ENCODE measurements around the gene PCSK2. TPM values are rescaled to one million over a fixed set of nuclear protein-coding genes. Genes with fewer than 3 reads are reported as not detected.
A peak's percentile ranks its signal among the peaks of the same experiment; 100 is the strongest.

PCSK2 gene
- total RNA-seq, 1 experiment from 2014 or later, result not detected

DNA sequence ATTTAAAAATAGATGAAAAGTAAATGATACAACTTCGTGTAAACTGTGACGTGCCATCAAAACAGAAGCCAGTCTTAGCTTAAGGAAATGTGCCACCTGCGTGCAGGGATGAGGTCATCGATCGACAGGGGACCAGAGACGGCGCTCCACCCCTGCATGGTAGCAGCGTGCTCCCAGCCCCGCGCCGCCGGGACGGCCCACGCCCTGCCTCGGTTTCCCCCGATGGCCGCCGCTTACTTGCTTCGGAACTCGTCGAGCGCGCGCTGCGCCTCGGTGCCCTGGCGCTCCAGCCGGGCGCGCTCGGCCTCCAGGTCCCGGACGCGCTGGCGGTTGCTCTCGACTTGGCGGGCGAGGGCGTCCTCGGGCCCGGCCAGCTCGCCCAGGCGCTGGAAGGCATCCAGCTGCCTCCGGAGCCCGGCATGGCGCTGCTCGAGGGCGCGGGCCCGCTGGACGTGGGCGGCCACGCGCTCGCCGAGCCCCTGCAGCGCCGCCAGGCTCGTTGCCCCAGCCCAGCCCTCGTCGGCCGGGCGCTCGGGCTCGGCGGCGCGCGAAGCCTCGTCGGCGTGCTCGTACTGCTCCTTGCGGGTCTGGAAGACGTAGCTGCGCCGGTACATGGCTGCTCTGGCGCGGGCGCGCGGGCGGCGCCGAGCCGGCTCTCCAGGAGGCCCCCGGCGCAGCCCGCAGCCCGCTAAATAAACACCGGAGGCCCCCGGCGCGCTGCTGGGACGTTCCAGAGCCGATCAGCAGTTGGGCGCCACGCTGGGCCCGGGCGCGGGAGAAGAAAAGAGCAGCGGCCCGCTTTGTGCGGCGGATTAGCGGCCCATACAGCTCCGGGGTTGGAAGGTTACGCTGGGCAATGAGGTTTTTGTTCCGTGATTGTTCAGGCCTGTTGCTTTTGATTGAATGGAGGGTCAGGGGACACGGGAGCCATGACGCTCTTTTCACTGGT is 304.1 kb downstream of the PCSK2 start, which contains the start of gene BFSP1:
TSS of gene BFSP1 (minus strand) at position 664 of the 949 bp plus-strand sequence. CDS start at position 614, 50 bp downstream.
- no TSS peak for BruUV-seq (replicated peaks)
- Histone ChIP-seq H3K4me1 (peaks cover 5% of the 10 kb centered on the region; the same call in 1 of the 2 replicates), H3K27me3 (replicated peaks; ENCODE audit: control insufficient read depth, insufficient read depth, low read length) (no peaks in the 10 kb centered on the region), H3K4me3 (ENCODE audit: low read depth, low read length) (peak within 1 kb of the TSS; percentile 81), H3K36me3 (ENCODE audit: control insufficient read depth, insufficient read depth, low read length) (no peaks in the 10 kb centered on the region), H3K9me3 (no peaks in the 10 kb centered on the region)
- ChIA-PET POLR2A (interaction anchor here (0.6 to 2.6 kb wide), 6 partner anchors 39 to 100 kb away, joined by 3 to 22 read pairs (median 6); partner anchors contain the start of gene DSTN), CTCF (interaction anchor here (0.6 to 1.4 kb wide), 3 partner anchors 26 to 56 kb away, joined by 3 to 4 read pairs (median 3); partner anchors contain the start of gene DSTN)
- TF ChIP-seq, protein P1, sequence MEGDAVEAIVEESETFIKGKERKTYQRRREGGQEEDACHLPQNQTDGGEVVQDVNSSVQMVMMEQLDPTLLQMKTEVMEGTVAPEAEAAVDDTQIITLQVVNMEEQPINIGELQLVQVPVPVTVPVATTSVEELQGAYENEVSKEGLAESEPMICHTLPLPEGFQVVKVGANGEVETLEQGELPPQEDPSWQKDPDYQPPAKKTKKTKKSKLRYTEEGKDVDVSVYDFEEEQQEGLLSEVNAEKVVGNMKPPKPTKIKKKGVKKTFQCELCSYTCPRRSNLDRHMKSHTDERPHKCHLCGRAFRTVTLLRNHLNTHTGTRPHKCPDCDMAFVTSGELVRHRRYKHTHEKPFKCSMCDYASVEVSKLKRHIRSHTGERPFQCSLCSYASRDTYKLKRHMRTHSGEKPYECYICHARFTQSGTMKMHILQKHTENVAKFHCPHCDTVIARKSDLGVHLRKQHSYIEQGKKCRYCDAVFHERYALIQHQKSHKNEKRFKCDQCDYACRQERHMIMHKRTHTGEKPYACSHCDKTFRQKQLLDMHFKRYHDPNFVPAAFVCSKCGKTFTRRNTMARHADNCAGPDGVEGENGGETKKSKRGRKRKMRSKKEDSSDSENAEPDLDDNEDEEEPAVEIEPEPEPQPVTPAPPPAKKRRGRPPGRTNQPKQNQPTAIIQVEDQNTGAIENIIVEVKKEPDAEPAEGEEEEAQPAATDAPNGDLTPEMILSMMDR (IDR thresholded peaks at IDR 0.05; ENCODE audit: insufficient read depth in 1 of 2, low read depth in 1 of 2, low read length in 1 of 2, severe bottlenecking in 1 of 2, unreplicated experiment in 1 of 2), result no peak
- Mint-ChIP-seq H3K27me3 (ENCODE audit: insufficient read depth, unreplicated experiment) (no peaks in the 10 kb centered on the region), H3K9me3 (ENCODE audit: unreplicated experiment) (no peaks in the 10 kb centered on the region), H3K4me3 (ENCODE audit: unreplicated experiment) (peak within 1 kb of the TSS; percentile 88), H3K27ac (ENCODE audit: unreplicated experiment) (peak within 1 kb of the TSS; percentile 84), H3K4me1 (ENCODE audit: low read depth, unreplicated experiment) (peaks cover 13% of the 10 kb centered on the region), H3K36me3 (ENCODE audit: insufficient read depth, unreplicated experiment) (no peaks in the 10 kb centered on the region)
- intact Hi-C loops (cut with micrococcal nuclease; ENCODE audit: unreplicated experiment), result loop anchor here (2.0 to 10.0 kb wide), 3 partner anchors 14 to 404 kb away; no protein-coding TSS in a partner anchor
- peak; percentile 63 to 77 for DNase-seq

GRCh38 chr20:17531665-17532025 is 304.8 kb downstream of the PCSK2 start:
- POLR2A ChIA-PET, result interaction anchor here (0.6 to 2.6 kb wide), 4 partner anchors 38 to 100 kb away, joined by 3 to 22 read pairs (median 7); partner anchors contain the start of gene DSTN
- DNase-seq, result no peak
- TSS peak; percentile 86 for BruUV-seq (replicated peaks)
- Mint-ChIP-seq H3K27ac (ENCODE audit: unreplicated experiment) (peak overlapping the region; percentile 84), H3K4me1 (ENCODE audit: low read depth, unreplicated experiment) (peaks cover 8% of the 10 kb centered on the region), H3K27me3 (ENCODE audit: insufficient read depth, unreplicated experiment) (no peaks in the 10 kb centered on the region), H3K9me3 (ENCODE audit: unreplicated experiment) (no peaks in the 10 kb centered on the region), H3K36me3 (ENCODE audit: insufficient read depth, unreplicated experiment) (no peaks in the 10 kb centered on the region), H3K4me3 (ENCODE audit: unreplicated experiment) (peak overlapping the region; percentile 88)
- Histone ChIP-seq H3K4me3 (ENCODE audit: low read depth, low read length) (peak overlapping the region; percentile 81), H3K4me1 (peaks cover 7% of the 10 kb centered on the region; the same call in 1 of the 2 replicates), H3K9me3 (no peaks in the 10 kb centered on the region), H3K27me3 (replicated peaks; ENCODE audit: control insufficient read depth, insufficient read depth, low read length) (no peaks in the 10 kb centered on the region), H3K36me3 (ENCODE audit: control insufficient read depth, insufficient read depth, low read length) (no peaks in the 10 kb centered on the region)
- CTCF ChIA-PET, result interaction anchor here (0.6 to 1.4 kb wide), 3 partner anchors 26 to 56 kb away, joined by 3 to 4 read pairs (median 3); partner anchors contain the start of gene DSTN
- intact Hi-C loops (cut with micrococcal nuclease; ENCODE audit: unreplicated experiment), result loop anchor here (2.0 to 10.0 kb wide), 3 partner anchors 15 to 403 kb away; no protein-coding TSS in a partner anchor
- TF ChIP-seq, protein P1 (IDR thresholded peaks at IDR 0.05; ENCODE audit: insufficient read depth in 1 of 2, low read depth in 1 of 2, low read length in 1 of 2, severe bottlenecking in 1 of 2, unreplicated experiment in 1 of 2), result no peak

DNA sequence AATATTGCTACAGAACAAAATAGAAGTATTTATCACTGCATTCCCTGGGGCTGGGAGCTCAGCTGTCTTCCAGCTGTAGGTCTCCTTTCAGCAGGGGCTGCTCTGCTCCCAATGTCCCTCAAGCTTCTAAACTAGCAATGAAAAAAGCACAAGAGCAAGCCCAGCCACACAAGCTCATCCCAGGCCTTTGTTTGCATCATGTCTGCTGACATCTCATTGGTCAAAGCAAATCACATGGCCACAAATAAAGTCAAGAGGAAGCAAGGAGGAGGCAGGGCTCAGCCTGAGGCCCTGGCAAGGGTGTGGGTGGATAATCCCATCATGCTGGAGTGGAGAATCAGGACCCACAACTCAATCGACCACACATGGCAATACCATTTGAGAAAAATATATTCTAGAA is 306.6 kb downstream of the PCSK2 start:
- H3K4me3 Mint-ChIP-seq (ENCODE audit: unreplicated experiment), result no peak overlapping the region
- H3K9me3 Mint-ChIP-seq (ENCODE audit: unreplicated experiment), result no peaks in the 10 kb centered on the region
- Histone ChIP-seq H3K36me3 (ENCODE audit: control insufficient read depth, insufficient read depth, low read length) (no peaks in the 10 kb centered on the region), H3K27me3 (replicated peaks; ENCODE audit: control insufficient read depth, insufficient read depth, low read length) (no peaks in the 10 kb centered on the region), H3K4me3 (ENCODE audit: low read depth, low read length) (no peak overlapping the region), H3K4me1 (peaks cover 11% of the 10 kb centered on the region; the same call in 1 of the 2 replicates), H3K9me3 (no peaks in the 10 kb centered on the region)
- DNase-seq, result peak; percentile 60 to 75
- ChIA-PET CTCF (interaction anchor here (0.5 to 1.5 kb wide), 4 partner anchors 9 to 37 kb away, joined by 3 to 10 read pairs (median 5); partner anchors contain the start of gene DSTN), POLR2A (interaction anchor here (0.6 to 2.6 kb wide), 4 partner anchors 36 to 425 kb away, joined by 3 to 22 read pairs (median 5); partner anchors contain the start of gene DSTN)
- no peak overlapping the region for H3K27ac Mint-ChIP-seq (ENCODE audit: unreplicated experiment)
- TF ChIP-seq, protein P1 (IDR thresholded peaks at IDR 0.05; ENCODE audit: insufficient read depth in 1 of 2, low read depth in 1 of 2, low read length in 1 of 2, severe bottlenecking in 1 of 2, unreplicated experiment in 1 of 2), result no peak
- intact Hi-C loops (cut with micrococcal nuclease; ENCODE audit: unreplicated experiment), result loop anchor here (1.0 to 10.0 kb wide), 3 partner anchors 28 to 401 kb away; no protein-coding TSS in a partner anchor
- no peaks in the 10 kb centered on the region for H3K27me3 Mint-ChIP-seq (ENCODE audit: insufficient read depth, unreplicated experiment)
- H3K36me3 Mint-ChIP-seq (ENCODE audit: insufficient read depth, unreplicated experiment), result no peaks in the 10 kb centered on the region
- BruUV-seq (replicated peaks), result no TSS peak
- H3K4me1 Mint-ChIP-seq (ENCODE audit: low read depth, unreplicated experiment), result peaks cover 15% of the 10 kb centered on the region
